GM19455 (cell line): ENCODE measurements around the gene SGF29.
"Not testable (repeated sequence)": the region's sequence is repeated elsewhere in the genome, so short reads cannot be mapped to it uniquely, and the experiment has no call there.

Experiments
- ATAC-seq: cut with Tn5 transposase; IDR thresholded peaks from one replicate; pipeline ENCODE4 v1.9.1; 2021; ENCODE audit not compliant: unreplicated experiment

SGF29 gene

GRCh38 chr16:28532940-28533647, 20.6 kb upstream of the SGF29 start:
- no peak for ATAC-seq

GRCh38 chr16:28534542-28535373, 19.0 kb upstream of the SGF29 start:
- ATAC-seq: no peak

- no peak for ATAC-seq
Observed at GRCh38 chr16:28537076-28537475, 16.6 kb upstream of the SGF29 start.

- ATAC-seq: no peak
Observed at GRCh38 chr16:28537964-28538732, 15.6 kb upstream of the SGF29 start.

- no peak for ATAC-seq
Observed at GRCh38 chr16:28538733-28539596, 14.8 kb upstream of the SGF29 start, which contains the start of gene NUPR1. Gene NUPR1 (minus strand): TSS chr16:28538974. CDS start chr16:28538907, 67 bp downstream.

- no peak for ATAC-seq
Observed at GRCh38 chr16:28540346-28540745, 13.4 kb upstream of the SGF29 start.

- no peak for ATAC-seq
Observed at GRCh38 chr16:28542646-28543045, 11.1 kb upstream of the SGF29 start.

- no peak for ATAC-seq
Observed at GRCh38 chr16:28543072-28543471, 10.6 kb upstream of the SGF29 start.

GRCh38 chr16:28544998-28545397, 8.7 kb upstream of the SGF29 start:
- ATAC-seq: no peak

GRCh38 chr16:28545964-28546363, 7.8 kb upstream of the SGF29 start:
- not testable (repeated sequence) for ATAC-seq

GRCh38 chr16:28546626-28547025, 7.1 kb upstream of the SGF29 start:
- ATAC-seq: no peak

- no peak for ATAC-seq
Observed at GRCh38 chr16:28548306-28548802, 5.4 kb upstream of the SGF29 start.

- no peak for ATAC-seq
Observed at GRCh38 chr16:28549301-28549899, 4.3 kb upstream of the SGF29 start.

- ATAC-seq: peak; percentile 21
Observed at GRCh38 chr16:28554634-28555423, 1.1 kb downstream of the SGF29 start.

GRCh38 chr16:28555561-28555960, 1.8 kb downstream of the SGF29 start:
- ATAC-seq: no peak

- no peak for ATAC-seq
Observed at GRCh38 chr16:28556914-28557320, 3.2 kb downstream of the SGF29 start.

- no peak for ATAC-seq
Observed at GRCh38 chr16:28558456-28558855, 4.7 kb downstream of the SGF29 start.

GRCh38 chr16:28561557-28562187, 8.0 kb downstream of the SGF29 start:
- ATAC-seq: no peak

- no peak for ATAC-seq
Observed at GRCh38 chr16:28562199-28562598, 8.5 kb downstream of the SGF29 start.
